Endothelial cell of umbilical vein (primary cell): ENCODE results near the gene FAM3D. TPM values are rescaled to one million over a fixed set of nuclear protein-coding genes. Genes with fewer than 3 reads are reported as not detected.

ENCODE experiments used
- BruUV-seq: library from RNA; stranded (reverse); fragments of 400-500 nt; replicated peaks from 2 replicates; lab custom pipeline; 2021; lab: Mats Ljungman, UMichigan
- CTCF ChIA-PET: fragments of 300-600, 350-600 bp; sonication (Branson Sonifier 250); formaldehyde crosslinking; loops from one replicate; lab custom pipeline; 2021; ENCODE audit warnings: antibody characterized with exemption, inconsistent platforms; lab: Charles Lee
- POLR2A ChIA-PET: fragments of 300-600, 350-600 bp; sonication (Branson Sonifier 250); formaldehyde crosslinking; loops from one replicate; lab custom pipeline; 2021; ENCODE audit warnings: antibody characterized with exemption, inconsistent platforms; lab: Charles Lee
- DNase-seq: peaks from one replicate; pipeline ENCODE4 v3.0.0-alpha.2; 2011; ENCODE audit warnings: low read depth, low spot score
- FAIRE-seq: peaks from 2 replicates; lab custom pipeline; 2011; peaks lifted over from hg19 to GRCh38; lab: Jason Lieb, UNC
- H2AFZ ChIP-seq: 2 replicates; pipeline ENCODE4 v1.6.0; 2012; ENCODE audit warnings: low read depth, low read length, control low read depth, inconsistent platforms
- H3K27ac ChIP-seq: 2 replicates; pipeline ENCODE4 v1.5.1; 2011; ENCODE audit warnings: low read depth, mild to moderate bottlenecking, control low read depth, low read length, moderate library complexity; ENCODE audit not compliant: insufficient read depth
- H3K27me3 ChIP-seq, 2 experiments: 2 replicates each; pipeline versions ENCODE4 v1.6.0 to v1.6.1; 2011; ENCODE audit warnings: low read length in 2 of 2, mixed read lengths in 1 of 2; ENCODE audit not compliant: control insufficient read depth in 2 of 2, insufficient read depth in 2 of 2
- H3K36me3 ChIP-seq, 2 experiments: 2 replicates in 1 of 2; 3 replicates in 1 of 2; pipeline ENCODE4 v1.5.1; 2011; ENCODE audit warnings: low read length in 2 of 2, mild to moderate bottlenecking in 1 of 2, moderate library complexity in 1 of 2; ENCODE audit not compliant: control insufficient read depth in 2 of 2, insufficient read depth in 2 of 2; ENCODE audit errors: extremely low read depth in 1 of 2
- H3K4me1 ChIP-seq: 3 replicates; pipeline ENCODE4 v1.5.1; 2011; ENCODE audit warnings: mild to moderate bottlenecking, low read length; ENCODE audit not compliant: control insufficient read depth, insufficient read depth; ENCODE audit errors: extremely low read depth
- H3K4me2 ChIP-seq: 2 replicates; pipeline ENCODE4 v1.6.1; 2011; ENCODE audit warnings: low read length, control low read depth, mixed read lengths; ENCODE audit not compliant: insufficient read depth
- H3K4me3 ChIP-seq, 3 experiments: fragments of 200-600 bp in 1 of 3; sonication (generic), shearing (Covaris generic) in 1 of 3; replicated peaks in 1 of 3; 2 replicates each; pipeline ENCODE4 v1.5.1; 2011 to 2016; ENCODE audit warnings: control low read depth in 3 of 3, low read length in 3 of 3, mild to moderate bottlenecking in 2 of 3, inconsistent platforms in 1 of 3, low read depth in 1 of 3, moderate library complexity in 1 of 3; ENCODE audit not compliant: insufficient read depth in 1 of 3
- H3K79me2 ChIP-seq: 2 replicates; pipeline ENCODE4 v1.6.0; 2012; ENCODE audit warnings: low read length, inconsistent platforms; ENCODE audit not compliant: control insufficient read depth, insufficient read depth
- H3K9ac ChIP-seq: replicated peaks from 2 replicates; pipeline ENCODE3; 2011; ENCODE audit warnings: low read length, control low read depth; ENCODE audit not compliant: insufficient read depth; ENCODE audit errors: extremely low read depth
- H3K9me1 ChIP-seq: replicated peaks from 3 replicates; pipeline ENCODE4 v1.6.0; 2011; ENCODE audit warnings: mild to moderate bottlenecking, low read length; ENCODE audit not compliant: control insufficient read depth, insufficient read depth; ENCODE audit errors: extremely low read depth
- H3K9me3 ChIP-seq: replicated peaks from 2 replicates; pipeline ENCODE4 v1.5.1; 2012; ENCODE audit warnings: low read length, inconsistent platforms; ENCODE audit not compliant: control insufficient read depth, insufficient read depth
- H4K20me1 ChIP-seq: replicated peaks from 2 replicates; pipeline ENCODE3; 2011; ENCODE audit warnings: mild to moderate bottlenecking, low read length; ENCODE audit not compliant: control insufficient read depth, insufficient read depth; ENCODE audit errors: extremely low read depth
- CTCF ChIP-seq, 2 donors: IDR thresholded peaks; 1 replicate in 1 of 2; 2 replicates in 1 of 2; pipeline ENCODE4 v1.5.1; 2011; ENCODE audit warnings: low read length in 2 of 2, mild to moderate bottlenecking in 2 of 2, moderate library complexity in 2 of 2, control low read depth in 1 of 2, inconsistent platforms in 1 of 2, low read depth in 1 of 2; ENCODE audit not compliant: insufficient read depth in 1 of 2; ENCODE audit errors: extremely low read depth in 1 of 2
- EZH2 ChIP-seq: IDR thresholded peaks from 2 replicates; pipeline ENCODE4 v1.6.1; 2012; ENCODE audit warnings: borderline replicate concordance, low read depth, mild to moderate bottlenecking, moderate library complexity, low read length, inconsistent platforms; ENCODE audit not compliant: severe bottlenecking
- FOS ChIP-seq: IDR thresholded peaks from 2 replicates; pipeline ENCODE4 v1.6.1; 2011; ENCODE audit warnings: mild to moderate bottlenecking, low read length, moderate library complexity, borderline replicate concordance; ENCODE audit not compliant: insufficient read depth
- GATA2 ChIP-seq: IDR thresholded peaks from 2 replicates; pipeline ENCODE4 v1.7.0; 2011; ENCODE audit warnings: low read depth, mild to moderate bottlenecking, moderate library complexity, mixed read lengths, low read length; ENCODE audit not compliant: insufficient read length, insufficient read depth
- JUN ChIP-seq: IDR thresholded peaks from 2 replicates; pipeline ENCODE4 v1.6.1; 2011; ENCODE audit warnings: borderline replicate concordance, low read depth; ENCODE audit not compliant: insufficient read length, insufficient read depth
- MYC ChIP-seq: IDR thresholded peaks from one replicate; pipeline ENCODE4 v1.6.1; 2011; ENCODE audit warnings: mild to moderate bottlenecking, low read depth, low read length
- POLR2A ChIP-seq: IDR thresholded peaks from 2 replicates; pipeline ENCODE4 v1.6.1; 2012; ENCODE audit warnings: low read depth, mild to moderate bottlenecking, control low read depth, low read length
- POLR2AphosphoS5 ChIP-seq: IDR thresholded peaks from 2 replicates; pipeline ENCODE4 v1.6.1; 2012; ENCODE audit warnings: low read depth, mild to moderate bottlenecking, control low read depth, low read length, moderate library complexity; ENCODE audit not compliant: insufficient read depth
- dilution Hi-C: fragments of 300-500 bp; cut with MboI; formaldehyde crosslinking; loops from one replicate; pipeline ENCODE4 v1.15.0; 2019; ENCODE audit warnings: low sequenced_read_pairs; ENCODE audit not compliant: extremely low pct_ligation_motif_present
- intact Hi-C: fragments of 100-400 bp; cut with micrococcal nuclease; formaldehyde crosslinking; loops from one replicate; pipeline ENCODE4 v1.10.0; 2022
- polyA plus RNA-seq, 4 experiments: library from polyadenylated mRNA; depleted of rRNA in 3 of 4; stranded (reverse) in 3 of 4; unstranded in 1 of 4; fragments of >200 nt; gene quantifications; 2 replicates each; pipeline versions ENCODE4 v1.2.1 to v1.2.3, GENCODE V29; 2011 to 2012; ENCODE audit warnings: missing spikeins in 1 of 4
- total RNA-seq: library from RNA; stranded (reverse); gene quantifications from 2 replicates; pipeline ENCODE4 v1.2.3, GENCODE V29; 2021
- TF ChIP-seq, protein P1 (sequence below): IDR thresholded peaks from 2 replicates; pipeline ENCODE4 v1.6.1; 2011; ENCODE audit not compliant: insufficient read depth, insufficient read length

Gene FAM3D
- total and polyA plus RNA-seq, 2 donors (not counting 3 experiments of a cell fraction or from before 2014, with no cell fraction given), result 0.12 TPM; not detected in 1

- no peak overlapping the region for H3K9ac ChIP-seq
- H3K4me3 ChIP-seq, result no peak overlapping the region
- no peaks in the 10 kb centered on the region for H3K79me2 ChIP-seq
- H3K4me1 ChIP-seq, result no peaks in the 10 kb centered on the region
- H3K9me1 ChIP-seq, result no peaks in the 10 kb centered on the region
- ChIA-PET POLR2A (no interaction called here), CTCF (interaction anchor here (2.7 to 3.3 kb wide), 2 partner anchors 12 to 32 kb away, joined by 10 to 14 read pairs; no protein-coding TSS in a partner anchor)
- H3K27ac ChIP-seq, result no peak overlapping the region
- FAIRE-seq (no peak), DNase-seq (no peak)
- no peaks in the 10 kb centered on the region for H3K9me3 ChIP-seq
- dilution Hi-C loops (no loop called here), intact Hi-C loops (no loop called here)
- no peaks in the 10 kb centered on the region for H3K27me3 ChIP-seq
- TF ChIP-seq JUN, result no peak
- no peak for TF ChIP-seq MYC
- TF ChIP-seq POLR2AphosphoS5, result no peak
- TF ChIP-seq, protein P1, sequence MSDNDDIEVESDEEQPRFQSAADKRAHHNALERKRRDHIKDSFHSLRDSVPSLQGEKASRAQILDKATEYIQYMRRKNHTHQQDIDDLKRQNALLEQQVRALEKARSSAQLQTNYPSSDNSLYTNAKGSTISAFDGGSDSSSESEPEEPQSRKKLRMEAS, result no peak
- TF ChIP-seq CTCF (IDR thresholded peaks at IDR 0.05; ENCODE audit: extremely low read depth in 1 of 2, insufficient read depth in 1 of 2, low read depth in 1 of 2, low read length in 2 of 2), result no peak
- TF ChIP-seq EZH2, result no peak
- TF ChIP-seq POLR2A, result no peak
- no peak for TF ChIP-seq GATA2
- TF ChIP-seq FOS, result no peak
- H2AFZ ChIP-seq, result no peak overlapping the region
- BruUV-seq, result no TSS peak
- no peak overlapping the region for H3K4me2 ChIP-seq
- H4K20me1 ChIP-seq, result no peaks in the 10 kb centered on the region
- no peaks in the 10 kb centered on the region for H3K36me3 ChIP-seq
These were observed 49.2 kb downstream of the FAM3D start for GRCh38 chr3:58617338-58617761.
